ENCODE measurements around the gene ATXN7. TPM values are rescaled to one million over a fixed set of nuclear protein-coding genes. Genes with fewer than 3 reads are reported as not detected.

ATXN7 gene
- polyA plus RNA-seq, 1 donor from 2014 or later = 6.7 TPM

GRCh38 chr3:63886858-63887257, 23.2 kb downstream of the ATXN7 start:
- H3F3A ChIP-seq (ENCODE audit: insufficient read depth, low read length, poor library complexity, severe bottlenecking) = no peaks in the 10 kb centered on the region
- no peaks in the 10 kb centered on the region for H3K9me3 ChIP-seq (ENCODE audit: low read length)
- H4K20me1 ChIP-seq (ENCODE audit: insufficient read depth) = no peaks in the 10 kb centered on the region
- no peak overlapping the region for H3K27ac ChIP-seq (ENCODE audit: low read length)
- no peaks in the 10 kb centered on the region for H3K36me3 ChIP-seq (ENCODE audit: insufficient read depth, low read length)
- H3K9me2 ChIP-seq (ENCODE audit: insufficient read depth, low read length) = no peaks in the 10 kb centered on the region
- TF ChIP-seq SMC3 (conservative IDR thresholded peaks at IDR 0.05; ENCODE audit: poor library complexity) (no peak), RAD21 (conservative IDR thresholded peaks at IDR 0.05) (no peak), EZH2 (IDR thresholded peaks at IDR 0.05; ENCODE audit: borderline replicate concordance, insufficient read depth, low read length, poor library complexity, severe bottlenecking) (no peak), POLR2AphosphoS5 (IDR thresholded peaks at IDR 0.05) (no peak), EP300 (conservative IDR thresholded peaks at IDR 0.05; ENCODE audit: poor library complexity, severe bottlenecking) (no peak), CTCF (IDR thresholded peaks at IDR 0.05; ENCODE audit: poor library complexity, severe bottlenecking) (no peak), MXI1 (conservative IDR thresholded peaks at IDR 0.05; ENCODE audit: poor library complexity, severe bottlenecking) (no peak), TAF1 (IDR thresholded peaks at IDR 0.05; ENCODE audit: low read depth) (no peak)
- TF ChIP-seq, protein P1, sequence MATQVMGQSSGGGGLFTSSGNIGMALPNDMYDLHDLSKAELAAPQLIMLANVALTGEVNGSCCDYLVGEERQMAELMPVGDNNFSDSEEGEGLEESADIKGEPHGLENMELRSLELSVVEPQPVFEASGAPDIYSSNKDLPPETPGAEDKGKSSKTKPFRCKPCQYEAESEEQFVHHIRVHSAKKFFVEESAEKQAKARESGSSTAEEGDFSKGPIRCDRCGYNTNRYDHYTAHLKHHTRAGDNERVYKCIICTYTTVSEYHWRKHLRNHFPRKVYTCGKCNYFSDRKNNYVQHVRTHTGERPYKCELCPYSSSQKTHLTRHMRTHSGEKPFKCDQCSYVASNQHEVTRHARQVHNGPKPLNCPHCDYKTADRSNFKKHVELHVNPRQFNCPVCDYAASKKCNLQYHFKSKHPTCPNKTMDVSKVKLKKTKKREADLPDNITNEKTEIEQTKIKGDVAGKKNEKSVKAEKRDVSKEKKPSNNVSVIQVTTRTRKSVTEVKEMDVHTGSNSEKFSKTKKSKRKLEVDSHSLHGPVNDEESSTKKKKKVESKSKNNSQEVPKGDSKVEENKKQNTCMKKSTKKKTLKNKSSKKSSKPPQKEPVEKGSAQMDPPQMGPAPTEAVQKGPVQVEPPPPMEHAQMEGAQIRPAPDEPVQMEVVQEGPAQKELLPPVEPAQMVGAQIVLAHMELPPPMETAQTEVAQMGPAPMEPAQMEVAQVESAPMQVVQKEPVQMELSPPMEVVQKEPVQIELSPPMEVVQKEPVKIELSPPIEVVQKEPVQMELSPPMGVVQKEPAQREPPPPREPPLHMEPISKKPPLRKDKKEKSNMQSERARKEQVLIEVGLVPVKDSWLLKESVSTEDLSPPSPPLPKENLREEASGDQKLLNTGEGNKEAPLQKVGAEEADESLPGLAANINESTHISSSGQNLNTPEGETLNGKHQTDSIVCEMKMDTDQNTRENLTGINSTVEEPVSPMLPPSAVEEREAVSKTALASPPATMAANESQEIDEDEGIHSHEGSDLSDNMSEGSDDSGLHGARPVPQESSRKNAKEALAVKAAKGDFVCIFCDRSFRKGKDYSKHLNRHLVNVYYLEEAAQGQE (IDR thresholded peaks at IDR 0.05; ENCODE audit: borderline replicate concordance) = no peak
- no peak overlapping the region for H3K4me2 ChIP-seq (ENCODE audit: low read length)
- no peak overlapping the region for H3K9ac ChIP-seq (ENCODE audit: low read length)
- H3K79me2 ChIP-seq (replicated peaks; ENCODE audit: insufficient read depth, low read length) = no peaks in the 10 kb centered on the region
- H2AFZ ChIP-seq (ENCODE audit: low read depth, low read length) = no peak overlapping the region
- H3K4me3 ChIP-seq (ENCODE audit: low read length) = no peak overlapping the region
- no peaks in the 10 kb centered on the region for H3K27me3 ChIP-seq (ENCODE audit: insufficient read depth, low read depth, low read length)

DNA sequence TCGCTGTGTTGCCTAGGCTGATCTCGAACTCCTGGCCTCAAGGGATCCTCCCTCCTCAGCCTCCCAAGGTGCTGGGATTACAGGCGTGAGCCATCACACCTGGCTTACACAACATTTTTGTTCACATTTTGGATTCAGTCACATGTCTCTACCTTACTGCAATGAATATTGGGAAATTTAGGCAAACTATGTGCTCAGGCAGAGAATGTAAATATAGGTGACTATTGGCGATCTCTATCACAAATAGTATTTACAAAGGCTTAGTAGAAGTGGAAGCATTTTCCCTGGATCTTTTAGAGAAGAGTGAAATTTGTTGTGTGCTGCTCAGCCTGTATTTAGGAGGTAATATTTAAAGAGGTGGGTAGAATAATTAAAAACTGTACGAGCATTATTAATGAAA, 27.9 kb downstream of the ATXN7 start:
- H2AFZ ChIP-seq (ENCODE audit: low read depth, low read length) = no peak overlapping the region
- H3K9me2 ChIP-seq (ENCODE audit: insufficient read depth, low read length) = no peaks in the 10 kb centered on the region
- no peak overlapping the region for H3K9ac ChIP-seq (ENCODE audit: low read length)
- H3K79me2 ChIP-seq (replicated peaks; ENCODE audit: insufficient read depth, low read length) = no peaks in the 10 kb centered on the region
- no peaks in the 10 kb centered on the region for H4K20me1 ChIP-seq (ENCODE audit: insufficient read depth)
- no peaks in the 10 kb centered on the region for H3K36me3 ChIP-seq (ENCODE audit: insufficient read depth, low read length)
- no peaks in the 10 kb centered on the region for H3F3A ChIP-seq (ENCODE audit: insufficient read depth, low read length, poor library complexity, severe bottlenecking)
- no peak overlapping the region for H3K27ac ChIP-seq (ENCODE audit: low read length)
- H3K9me3 ChIP-seq (ENCODE audit: low read length) = no peaks in the 10 kb centered on the region
- no peak overlapping the region for H3K4me2 ChIP-seq (ENCODE audit: low read length)
- H3K27me3 ChIP-seq (ENCODE audit: insufficient read depth, low read depth, low read length) = no peaks in the 10 kb centered on the region
- TF ChIP-seq MXI1 (conservative IDR thresholded peaks at IDR 0.05; ENCODE audit: poor library complexity, severe bottlenecking) (no peak), SMC3 (conservative IDR thresholded peaks at IDR 0.05; ENCODE audit: poor library complexity) (no peak), RAD21 (conservative IDR thresholded peaks at IDR 0.05) (no peak), EZH2 (IDR thresholded peaks at IDR 0.05; ENCODE audit: borderline replicate concordance, insufficient read depth, low read length, poor library complexity, severe bottlenecking) (no peak), CTCF (IDR thresholded peaks at IDR 0.05; ENCODE audit: poor library complexity, severe bottlenecking) (no peak), TAF1 (IDR thresholded peaks at IDR 0.05; ENCODE audit: low read depth) (no peak), POLR2AphosphoS5 (IDR thresholded peaks at IDR 0.05) (no peak), EP300 (conservative IDR thresholded peaks at IDR 0.05; ENCODE audit: poor library complexity, severe bottlenecking) (no peak)
- TF ChIP-seq, protein P1 (IDR thresholded peaks at IDR 0.05; ENCODE audit: borderline replicate concordance) = no peak
- H3K4me3 ChIP-seq (ENCODE audit: low read length) = no peak overlapping the region
